Activated B cell treated with CpG ODN at 0.5 μM for 24 hours (primary cell): ENCODE data around the gene BEGAIN. TPM values are rescaled to one million over a fixed set of nuclear protein-coding genes. Genes with fewer than 3 reads are reported as not detected.
A peak's percentile ranks its signal among the peaks of the same experiment; 100 is the strongest.

Source experiments
- ATAC-seq: fragments of 200-7000 bp; cut with Tn5 transposase; one replicate; pipeline ENCODE4 v1.10.0; 2021; ENCODE audit warnings: low read depth, mild to moderate bottlenecking, moderate library complexity
- CTCF ChIA-PET: fragments of 350-600 bp; sonication (Branson Sonifier 250); formaldehyde crosslinking; loops from one replicate; lab custom pipeline; 2021; ENCODE audit warnings: antibody characterized with exemption; lab: Charles Lee
- POLR2A ChIA-PET: fragments of 350-600 bp; sonication (Branson Sonifier 250); formaldehyde crosslinking; loops from one replicate; lab custom pipeline; 2021; ENCODE audit warnings: antibody characterized with exemption; lab: Charles Lee
- DNase-seq: peaks from one replicate; pipeline ENCODE4 v3.0.0; 2022
- H3K27ac Mint-ChIP-seq: one replicate; pipeline ENCODE4 v1.8.0; 2020; ENCODE audit warnings: mixed read lengths
- H3K27me3 Mint-ChIP-seq: one replicate; pipeline ENCODE4 v1.8.0; 2021; ENCODE audit warnings: mixed read lengths
- H3K36me3 Mint-ChIP-seq: one replicate; pipeline ENCODE4 v1.8.0; 2021; ENCODE audit warnings: low read depth, mixed read lengths
- H3K4me1 Mint-ChIP-seq: one replicate; pipeline ENCODE4 v1.8.0; 2021; ENCODE audit warnings: mixed read lengths
- H3K4me3 Mint-ChIP-seq: one replicate; pipeline ENCODE4 v1.8.0; 2020; ENCODE audit warnings: mild to moderate bottlenecking, mixed read lengths
- H3K9me3 Mint-ChIP-seq: one replicate; pipeline ENCODE4 v1.8.0; 2020; ENCODE audit warnings: mixed read lengths
- CTCF ChIP-seq: fragments of 200-600 bp; IDR thresholded peaks from one replicate; pipeline ENCODE4 v1.8.0; 2022; ENCODE audit warnings: antibody characterized with exemption, mild to moderate bottlenecking
- intact Hi-C: fragments of 100-400 bp; cut with micrococcal nuclease; formaldehyde crosslinking; loops from one replicate; pipeline ENCODE4 v1.15.1; 2024
- total RNA-seq: library from RNA; stranded (reverse); gene quantifications from 2 replicates; pipeline ENCODE4 v1.2.3, GENCODE V29; 2022

The BEGAIN gene
- total RNA-seq, 1 donor from 2014 or later: not detected

GRCh38 chr14:100536121-100536510 lies 51.1 kb downstream of the BEGAIN start:
- ChIA-PET POLR2A (no interaction called here), CTCF (no interaction called here)
- Mint-ChIP-seq H3K36me3 (no peaks in the 10 kb centered on the region), H3K4me1 (no peaks in the 10 kb centered on the region), H3K9me3 (no peaks in the 10 kb centered on the region), H3K27ac (no peak overlapping the region), H3K27me3 (no peaks in the 10 kb centered on the region), H3K4me3 (no peak overlapping the region)
- DNase-seq (no peak), ATAC-seq (no peak)
- intact Hi-C loops: no loop called here
- TF ChIP-seq CTCF: no peak

- TF ChIP-seq CTCF: no peak
- no peaks in the 10 kb centered on the region for H3K9me3 Mint-ChIP-seq
- ATAC-seq: no peak
- no peaks in the 10 kb centered on the region for H3K27me3 Mint-ChIP-seq
- intact Hi-C loops: no loop called here
- POLR2A ChIA-PET: no interaction called here
- no peak overlapping the region for H3K4me3 Mint-ChIP-seq
- H3K27ac Mint-ChIP-seq: no peak overlapping the region
- no peaks in the 10 kb centered on the region for H3K36me3 Mint-ChIP-seq
- CTCF ChIA-PET: no interaction called here
- no peaks in the 10 kb centered on the region for H3K4me1 Mint-ChIP-seq
- peak; percentile 5 for DNase-seq
Observed at GRCh38 chr14:100535287-100536120, 51.7 kb downstream of the BEGAIN start.

GRCh38 chr14:100534528-100535286 lies 52.5 kb downstream of the BEGAIN start:
- ChIA-PET CTCF (no interaction called here), POLR2A (no interaction called here)
- H3K4me3 Mint-ChIP-seq: no peak overlapping the region
- H3K27ac Mint-ChIP-seq: no peak overlapping the region
- TF ChIP-seq CTCF: no peak
- no peaks in the 10 kb centered on the region for H3K9me3 Mint-ChIP-seq
- DNase-seq (peak; percentile 8), ATAC-seq (no peak)
- no peaks in the 10 kb centered on the region for H3K27me3 Mint-ChIP-seq
- intact Hi-C loops: no loop called here
- H3K36me3 Mint-ChIP-seq: no peaks in the 10 kb centered on the region
- H3K4me1 Mint-ChIP-seq: no peaks in the 10 kb centered on the region

- Mint-ChIP-seq H3K4me3 (no peak overlapping the region), H3K36me3 (peaks cover 2% of the 10 kb centered on the region), H3K4me1 (no peaks in the 10 kb centered on the region), H3K9me3 (no peaks in the 10 kb centered on the region), H3K27me3 (no peaks in the 10 kb centered on the region), H3K27ac (no peak overlapping the region)
- ATAC-seq (no peak), DNase-seq (peak; percentile 6)
- ChIA-PET POLR2A (interaction anchor here (0.5 kb wide), 1 partner anchor 197 kb away, joined by 4 read pairs; no protein-coding TSS in a partner anchor), CTCF (no interaction called here)
- intact Hi-C loops: no loop called here
- TF ChIP-seq CTCF: no peak
Observed at GRCh38 chr14:100533656-100534485, 53.3 kb downstream of the BEGAIN start.
